IMR-90 (cell line): ENCODE data around the gene C21orf91.

Experiments used
- CTCF ChIP-seq: conservative IDR thresholded peaks from 2 replicates; pipeline ENCODE4 v1.5.1; 2012; ENCODE audit warnings: mild to moderate bottlenecking, low read depth, low read length, improper control_type of control experiment
- POLR2A ChIP-seq: IDR thresholded peaks from 2 replicates; pipeline ENCODE4 v1.6.1; 2012; ENCODE audit warnings: mild to moderate bottlenecking, low read depth, low read length
- RFX5 ChIP-seq: IDR thresholded peaks from 2 replicates; pipeline ENCODE4 v1.8.0; 2012; ENCODE audit warnings: low read depth, mild to moderate bottlenecking, low read length, moderate library complexity
- TF ChIP-seq, protein P1 (sequence below): fragments of 150-350 bp; IDR thresholded peaks from 2 replicates; pipeline ENCODE4 v1.6.1; 2016; ENCODE audit warnings: low read depth, mild to moderate bottlenecking, low read length, moderate library complexity, borderline replicate concordance

- TF ChIP-seq CTCF (no peak), POLR2A (no peak), RFX5 (no peak)
- TF ChIP-seq, protein P1, sequence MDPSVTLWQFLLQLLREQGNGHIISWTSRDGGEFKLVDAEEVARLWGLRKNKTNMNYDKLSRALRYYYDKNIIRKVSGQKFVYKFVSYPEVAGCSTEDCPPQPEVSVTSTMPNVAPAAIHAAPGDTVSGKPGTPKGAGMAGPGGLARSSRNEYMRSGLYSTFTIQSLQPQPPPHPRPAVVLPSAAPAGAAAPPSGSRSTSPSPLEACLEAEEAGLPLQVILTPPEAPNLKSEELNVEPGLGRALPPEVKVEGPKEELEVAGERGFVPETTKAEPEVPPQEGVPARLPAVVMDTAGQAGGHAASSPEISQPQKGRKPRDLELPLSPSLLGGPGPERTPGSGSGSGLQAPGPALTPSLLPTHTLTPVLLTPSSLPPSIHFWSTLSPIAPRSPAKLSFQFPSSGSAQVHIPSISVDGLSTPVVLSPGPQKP: no peak
Measured at GRCh38 chr21:17742940-17743592, 76.1 kb downstream of the C21orf91 start.
